Stimulated activated CD4-positive, alpha-beta T cell treated with anti-CD3 and anti-CD28 coated beads, Interleukin-4, amount 100 ng/mL, for 48 hours (primary cell): Measurements from ENCODE around the gene RHBDD2.

ENCODE experiments used
- DNase-seq, 2 donors: peaks; one replicate each; pipeline ENCODE4 v3.0.0-alpha.2; 2020; ENCODE audit warnings: low read depth in 2 of 2

The RHBDD2 gene

DNA sequence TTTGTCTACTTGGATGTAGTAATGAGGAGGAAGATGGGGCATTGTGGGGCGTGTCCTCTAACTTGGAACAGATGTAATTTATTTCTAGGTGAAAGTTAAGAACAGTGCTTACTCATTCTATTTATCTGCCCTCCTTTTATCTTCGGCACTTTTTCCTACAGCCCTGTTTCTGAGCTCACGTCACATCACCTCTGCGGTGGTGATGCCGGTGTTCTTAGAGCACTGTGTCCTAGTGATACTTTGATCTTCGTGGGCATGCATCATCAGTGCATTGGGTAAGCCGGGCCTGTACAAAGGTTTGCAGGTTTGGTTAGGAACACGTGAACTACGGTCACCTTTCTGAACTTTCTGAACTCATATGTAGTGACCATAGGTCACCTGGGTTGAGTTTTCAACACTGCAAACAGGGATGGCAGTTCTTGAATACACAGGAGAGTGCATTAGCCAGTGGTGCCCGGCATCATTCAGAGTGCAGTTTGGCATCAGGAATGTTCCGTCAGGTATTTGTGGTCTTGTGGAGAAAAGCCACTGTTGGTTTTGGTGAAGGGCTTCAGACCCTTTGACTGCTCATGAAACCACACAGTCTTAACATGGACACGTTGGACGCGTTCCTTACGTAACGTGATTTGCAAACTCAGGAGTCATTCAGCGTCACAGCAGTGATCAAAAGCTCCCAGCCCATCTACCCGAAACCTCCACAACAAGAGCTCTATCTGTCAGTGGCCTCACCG lies 41.8 kb downstream of the RHBDD2 start:
- DNase-seq, result no peak

DNA sequence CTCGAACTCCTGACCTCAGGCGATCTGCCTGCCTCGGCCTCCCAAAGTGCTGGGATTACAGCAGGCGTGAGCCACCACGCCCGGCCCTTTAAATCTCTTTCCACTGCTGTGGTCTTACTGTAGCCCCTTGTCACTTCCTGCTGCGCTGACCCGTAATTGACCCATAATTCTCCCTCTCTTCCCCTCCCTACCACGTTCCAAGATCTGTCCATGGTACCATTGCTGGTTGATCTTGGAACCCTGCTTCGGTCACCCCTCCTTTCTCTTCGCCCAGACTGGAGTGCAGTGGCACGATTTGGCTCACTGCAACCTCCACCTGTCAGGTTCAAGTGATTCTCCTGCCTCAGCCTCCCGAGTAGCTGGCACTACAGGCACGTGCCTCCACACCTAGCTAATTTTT lies 42.6 kb downstream of the RHBDD2 start:
- no peak for DNase-seq

DNA sequence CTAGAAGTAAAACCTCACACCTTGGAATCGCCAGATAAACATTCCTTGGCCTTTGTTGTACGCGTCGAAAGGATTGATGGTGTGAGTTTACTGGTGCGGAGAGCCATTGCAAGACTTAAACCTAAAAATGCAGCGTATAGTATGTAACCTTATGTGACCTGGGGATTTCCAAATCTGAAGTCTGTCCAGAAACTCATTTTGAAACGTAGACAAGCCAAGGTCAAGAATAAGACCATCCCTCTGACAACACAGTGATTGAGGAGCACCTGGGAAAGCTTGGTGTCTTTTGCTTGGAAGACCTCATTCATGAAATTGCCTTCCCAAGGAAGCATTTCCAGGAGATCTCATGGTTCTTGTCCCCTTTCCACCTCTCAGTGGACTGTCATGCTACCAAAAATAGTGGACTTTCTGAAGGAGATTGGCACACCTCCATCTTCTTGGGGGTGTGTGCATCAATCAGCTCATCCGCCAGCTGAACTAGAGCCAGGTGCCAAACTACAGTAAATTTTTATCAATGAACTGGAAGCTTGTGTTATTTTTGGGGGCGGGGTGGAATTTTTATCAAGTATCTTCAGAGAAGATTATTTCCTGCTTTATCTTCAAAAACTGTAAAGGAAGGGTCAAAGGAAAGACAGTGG lies 44.3 kb downstream of the RHBDD2 start:
- no peak for DNase-seq

DNA sequence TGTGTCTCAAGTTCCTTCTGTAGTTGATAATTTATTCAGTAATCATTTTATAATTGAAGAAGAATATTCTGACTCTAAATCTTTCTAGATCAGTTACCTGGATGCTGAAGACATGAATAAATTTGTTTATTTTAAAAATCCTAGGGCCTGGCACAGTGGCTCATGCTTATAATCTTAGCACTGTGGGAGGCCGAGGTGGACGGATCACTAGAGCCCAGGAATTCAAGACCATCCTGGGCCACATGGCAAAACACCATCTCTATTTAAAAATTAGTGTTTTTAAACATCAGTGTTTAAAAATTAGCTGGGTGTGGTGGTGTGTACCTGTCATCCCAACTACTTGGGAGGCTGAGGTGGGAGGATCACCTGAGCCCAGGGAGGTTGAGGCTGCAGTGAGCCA lies 45.4 kb downstream of the RHBDD2 start:
- DNase-seq, result no peak

DNA sequence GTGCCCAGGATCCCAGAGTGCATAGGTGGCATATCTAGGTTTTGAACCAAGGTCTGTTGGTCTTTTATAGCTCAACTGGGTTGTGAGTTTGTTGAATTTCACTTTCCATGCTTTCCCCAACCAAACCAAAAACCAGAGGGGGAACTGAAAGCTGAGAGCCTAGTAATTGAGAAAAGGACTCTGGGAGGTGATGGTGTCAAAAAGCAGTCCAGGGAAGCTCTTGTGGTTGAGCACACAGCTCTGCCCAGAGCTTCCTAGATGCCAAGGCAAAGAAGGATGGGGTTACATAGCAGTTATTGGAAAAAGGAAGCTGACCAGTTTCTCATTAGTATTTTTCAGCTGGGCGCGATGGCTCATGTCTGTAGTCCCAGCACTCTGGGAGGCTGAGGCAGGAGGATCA lies 46.1 kb downstream of the RHBDD2 start:
- no peak for DNase-seq

DNA sequence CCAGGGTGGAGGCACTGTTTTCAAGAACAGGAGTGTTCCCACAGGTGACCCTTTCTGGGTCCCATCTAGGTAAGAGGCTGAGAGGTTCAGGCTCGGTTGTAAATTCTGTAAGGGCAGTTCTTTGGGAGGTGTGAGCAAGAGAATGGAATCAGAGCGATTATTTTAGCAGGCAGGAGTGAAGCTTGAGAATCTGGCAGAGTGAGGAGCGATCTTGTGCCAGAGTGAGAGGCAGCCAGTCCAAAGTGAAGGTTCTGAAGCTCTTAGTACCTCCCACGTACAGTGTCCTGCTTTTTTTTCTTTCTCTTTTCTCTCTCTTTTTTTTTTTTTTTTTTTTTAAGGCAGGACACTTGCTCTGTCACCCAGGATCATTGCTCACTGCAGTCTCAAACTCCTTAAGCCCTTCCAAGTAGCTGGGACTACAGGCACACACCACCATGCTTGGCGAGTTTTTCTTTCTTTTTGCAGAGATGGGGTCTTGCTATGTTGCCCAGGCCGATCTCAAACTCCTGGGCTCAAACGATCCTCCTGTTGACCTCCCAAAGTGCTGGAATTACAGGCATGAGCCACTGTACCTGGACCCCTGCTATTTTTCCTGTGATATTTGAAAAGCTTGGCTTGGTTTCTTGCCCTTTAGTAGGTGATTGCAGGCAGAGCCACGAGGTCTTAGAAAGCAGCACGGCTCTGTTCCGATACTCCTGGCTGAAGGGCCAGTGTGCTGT lies 47.0 kb downstream of the RHBDD2 start:
- DNase-seq, result no peak

DNA sequence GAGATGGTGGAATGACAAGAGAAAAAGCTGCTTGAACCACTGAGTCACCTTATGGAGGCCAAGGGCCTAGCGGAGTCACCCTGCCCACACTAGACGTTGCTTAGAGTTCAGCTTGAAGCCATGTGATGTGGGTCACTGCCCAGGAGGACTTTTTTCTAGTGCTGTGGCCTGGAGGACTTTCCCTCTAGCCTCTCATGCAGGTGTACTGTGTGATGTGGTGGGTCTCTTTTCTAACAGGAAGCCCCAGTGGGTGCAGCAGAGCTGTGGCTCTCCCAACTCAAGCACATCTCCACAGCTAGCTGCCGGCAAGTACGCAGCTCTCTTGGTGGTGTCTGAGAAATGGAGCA lies 49.7 kb downstream of the RHBDD2 start:
- no peak for DNase-seq

DNA sequence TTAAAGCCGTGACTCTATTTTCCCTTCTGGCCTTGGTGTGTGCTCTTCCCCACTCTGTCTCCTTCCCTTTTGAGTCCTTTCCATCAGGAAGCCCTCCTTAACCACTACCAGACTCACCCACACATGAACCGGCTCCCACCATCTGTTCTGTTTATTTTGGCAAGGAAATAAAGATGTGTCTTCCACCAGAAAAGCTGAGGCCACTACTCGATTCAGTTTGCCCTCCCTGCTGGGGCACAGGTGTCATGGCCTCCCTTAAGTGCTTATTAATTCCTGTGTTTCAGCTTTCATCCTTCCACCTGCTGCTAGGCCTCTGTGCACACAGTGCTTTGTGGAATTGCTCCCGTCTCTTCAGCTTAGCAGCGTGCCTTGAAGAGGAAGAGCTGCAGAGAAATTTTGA lies 52.8 kb downstream of the RHBDD2 start:
- DNase-seq, result no peak

DNA sequence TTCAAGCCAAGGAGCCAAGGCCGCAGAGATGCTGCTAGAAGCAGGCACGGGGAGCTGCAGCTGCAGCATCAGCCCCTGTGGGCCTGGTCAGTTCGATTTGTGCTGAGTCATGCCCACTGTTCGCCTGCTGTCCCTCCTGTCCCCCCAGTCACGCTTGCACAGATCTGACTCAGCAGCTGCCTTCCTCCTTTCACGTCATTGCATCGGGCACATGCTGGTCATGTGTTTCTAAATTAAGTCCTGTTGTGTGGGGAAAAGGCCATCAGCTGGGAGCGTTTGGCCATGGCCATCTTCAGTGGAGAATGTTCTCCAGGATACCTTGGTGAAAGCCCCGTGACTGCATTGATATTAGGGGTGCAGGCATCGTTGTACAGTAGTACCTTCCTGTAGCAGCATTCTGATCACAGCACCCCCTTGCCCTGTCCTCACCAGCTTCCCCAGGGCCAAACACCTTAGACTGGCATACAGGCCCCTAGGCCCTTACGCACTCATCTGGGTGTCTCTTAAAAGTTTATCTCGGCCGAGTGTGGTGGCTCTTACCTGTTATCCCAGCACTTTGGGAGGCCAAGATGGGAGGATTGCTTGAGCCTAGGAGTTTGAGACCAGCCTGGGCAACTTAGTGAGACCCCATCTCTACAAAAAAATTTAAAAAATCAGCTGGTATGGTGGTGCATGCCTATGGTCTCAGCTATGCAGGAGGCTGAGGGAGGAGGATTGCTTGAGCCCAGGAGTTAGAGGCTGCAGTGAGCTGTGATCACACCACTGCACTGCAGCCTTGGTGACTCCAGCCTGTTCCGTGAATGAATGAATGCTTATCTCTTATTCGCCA lies 59.3 kb downstream of the RHBDD2 start:
- no peak for DNase-seq
